NCI-H446 treated with DMSO at 0.1 percent for 48 hours (cell line): ENCODE data around the gene CERS6.

ENCODE experiments used
- DNase-seq: peaks from one replicate; lab custom pipeline; 2025; lab: John Stamatoyannopoulos, UW

CERS6 gene

DNA sequence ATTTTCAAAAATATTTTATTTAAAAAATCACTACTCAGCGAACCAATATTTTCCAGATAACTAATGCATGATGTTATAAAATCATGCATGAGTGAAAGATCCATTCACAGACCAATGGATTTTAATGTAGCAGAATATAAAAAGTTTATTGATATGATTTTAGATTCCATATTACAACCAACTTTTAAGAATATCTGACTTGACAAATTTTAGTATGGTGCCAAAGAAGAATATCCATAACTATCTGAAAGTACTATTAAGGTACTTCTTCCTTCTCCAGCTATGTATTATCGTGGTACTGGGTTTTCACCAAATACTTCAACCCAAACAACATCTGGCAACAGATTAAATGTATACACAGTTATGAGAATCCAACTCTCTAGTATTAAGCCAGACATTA is 246.5 kb downstream of the CERS6 start:
- DNase-seq, result no peak

DNA sequence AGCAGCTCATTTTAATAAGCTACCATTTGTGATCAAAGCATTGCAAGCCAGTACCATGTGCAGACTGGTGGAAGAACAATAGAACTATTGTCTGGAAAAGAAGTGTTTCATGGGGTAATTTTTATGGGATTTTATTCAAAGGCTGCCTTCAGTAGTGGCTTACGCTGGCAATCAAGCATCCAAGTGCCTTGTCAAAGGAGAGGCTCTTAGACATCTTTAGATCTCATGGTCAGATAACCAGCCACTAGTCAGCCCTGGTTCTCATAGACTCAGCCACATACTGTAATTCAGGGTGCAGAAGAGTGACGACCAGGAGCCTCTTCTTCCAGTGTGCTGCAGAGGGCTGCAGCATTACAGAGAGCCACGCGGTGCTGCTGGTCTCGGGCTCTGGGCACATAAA is 247.9 kb downstream of the CERS6 start:
- no peak for DNase-seq

DNA sequence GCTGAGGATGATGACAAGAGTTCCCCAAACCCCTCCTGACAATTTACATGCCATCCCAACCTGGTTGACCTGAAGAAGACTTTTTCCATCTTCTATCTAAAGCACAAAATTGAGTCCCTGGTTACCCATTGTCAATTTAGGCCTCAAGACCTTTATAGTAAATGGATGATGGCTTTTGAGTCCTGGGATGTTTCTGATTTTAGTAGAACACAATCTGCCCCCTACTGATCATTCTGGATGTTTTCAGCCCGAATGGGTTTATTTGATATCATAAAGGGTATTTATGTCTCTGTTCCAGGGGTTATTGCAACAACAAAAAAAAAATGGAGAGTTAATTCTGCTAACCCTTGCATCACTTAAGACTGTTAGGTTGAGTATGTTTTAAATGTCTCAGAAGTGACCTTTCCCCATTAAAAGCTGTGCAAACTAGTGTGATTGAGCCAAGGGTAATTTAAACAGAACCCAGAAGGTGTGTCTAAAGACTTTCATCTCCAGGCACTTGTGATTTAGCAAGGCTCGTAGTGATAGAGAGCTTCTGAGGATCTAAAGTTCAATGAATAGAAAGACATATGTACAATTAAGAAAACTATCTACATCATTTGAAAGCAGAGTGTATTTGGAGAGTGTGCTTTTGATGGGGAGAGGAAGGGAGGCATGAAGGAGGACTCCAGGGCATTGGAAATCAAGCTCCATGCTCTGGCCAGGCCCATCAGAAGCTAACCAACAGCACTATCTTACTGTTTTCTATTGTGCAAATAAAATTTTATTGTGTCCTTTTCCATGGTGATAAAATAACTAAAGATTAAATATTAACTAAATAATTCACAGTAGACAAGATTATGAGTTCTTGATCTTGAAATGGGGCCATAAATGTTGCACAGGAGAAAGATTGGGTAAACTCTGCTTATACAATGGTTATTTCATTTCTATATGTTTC is 249.7 kb downstream of the CERS6 start:
- no peak for DNase-seq

DNA sequence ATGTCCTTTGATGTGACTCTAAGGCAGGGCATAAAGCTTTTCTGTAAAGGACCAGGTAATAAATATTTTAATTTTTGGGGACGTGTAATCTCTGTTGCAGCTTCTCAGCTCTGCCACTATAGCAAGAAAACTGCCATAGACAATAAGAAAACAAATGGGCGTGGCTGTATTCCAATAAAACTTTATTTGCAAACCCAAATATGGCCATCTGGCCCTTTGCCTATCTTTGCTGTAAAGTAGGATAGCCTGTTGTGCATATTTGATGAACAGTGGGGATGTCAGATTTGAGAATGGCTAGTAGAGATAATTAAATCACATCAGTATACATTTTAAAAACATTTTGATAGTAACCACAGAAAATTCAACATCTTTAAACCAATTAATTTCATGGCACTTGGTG is 250.7 kb downstream of the CERS6 start:
- DNase-seq, result no peak

DNA sequence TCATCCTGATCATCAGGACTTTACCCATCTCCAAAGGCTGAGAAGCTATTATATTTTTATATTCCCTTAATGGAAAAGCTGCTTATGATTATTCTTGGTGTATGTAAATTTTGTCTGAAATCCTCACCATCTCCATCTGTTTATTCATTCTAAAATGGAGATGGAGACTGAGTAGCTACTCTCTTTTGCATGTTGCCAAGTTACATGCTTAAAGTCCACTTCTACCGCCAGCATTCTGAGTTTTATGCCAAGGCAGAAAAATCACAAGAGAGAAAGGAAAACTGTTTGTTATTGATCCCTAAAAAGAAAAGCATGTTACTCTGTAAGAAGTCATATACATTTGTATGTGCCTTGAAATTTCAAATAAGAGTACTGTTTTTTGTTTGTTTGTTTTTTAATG is 252.0 kb downstream of the CERS6 start:
- DNase-seq, result no peak

DNA sequence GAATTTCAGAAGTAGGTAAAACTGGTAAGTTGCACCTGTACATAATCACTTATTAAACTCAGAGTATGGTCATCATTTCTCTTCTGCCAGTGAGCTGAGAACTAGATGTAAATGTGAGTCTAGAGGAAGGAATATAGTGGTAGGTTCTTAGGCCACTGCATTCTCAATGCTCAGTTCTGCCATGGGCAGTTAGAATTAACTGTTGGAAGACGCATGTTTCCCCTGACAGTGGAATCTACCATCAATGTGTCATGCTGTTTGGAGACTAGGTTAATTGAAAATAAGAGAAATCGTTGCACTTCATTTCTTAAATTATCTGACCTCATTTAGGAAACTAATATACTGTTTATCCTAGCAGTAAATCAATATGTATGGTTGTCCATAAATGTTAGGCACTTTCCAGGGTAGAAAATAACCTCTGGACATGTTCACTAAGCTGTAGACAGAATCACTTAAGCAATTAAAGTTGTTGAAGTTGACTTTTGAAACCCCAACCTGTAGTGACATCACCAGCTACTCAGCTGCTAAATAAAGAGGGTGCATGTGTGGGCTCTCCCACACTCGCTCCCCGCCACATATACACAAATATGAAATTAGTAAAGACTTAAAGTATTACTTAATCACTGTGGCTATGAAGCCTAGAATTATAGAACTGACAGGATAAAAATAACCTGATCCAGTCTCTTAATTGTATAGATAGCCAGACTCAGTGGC is 254.8 kb downstream of the CERS6 start:
- no peak for DNase-seq

DNA sequence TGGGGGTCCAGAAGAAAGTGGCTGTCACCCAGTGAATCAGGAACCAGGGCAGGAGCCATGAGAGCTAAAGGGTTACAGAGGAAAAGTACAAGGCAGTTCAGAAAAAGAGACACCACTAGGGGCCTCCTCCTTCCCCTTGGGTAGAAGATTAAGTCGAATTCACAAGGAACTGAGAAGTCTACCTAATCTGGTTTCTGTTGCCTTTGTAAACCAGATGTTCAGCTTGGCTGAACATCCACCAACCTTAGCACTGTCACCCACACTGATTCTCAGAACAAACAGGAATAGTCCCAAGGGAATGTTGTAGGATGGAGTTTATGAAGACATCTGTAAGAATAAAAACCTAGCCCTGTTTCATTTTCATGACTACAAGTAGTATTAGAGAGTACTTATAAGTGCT is 256.0 kb downstream of the CERS6 start:
- no peak for DNase-seq

DNA sequence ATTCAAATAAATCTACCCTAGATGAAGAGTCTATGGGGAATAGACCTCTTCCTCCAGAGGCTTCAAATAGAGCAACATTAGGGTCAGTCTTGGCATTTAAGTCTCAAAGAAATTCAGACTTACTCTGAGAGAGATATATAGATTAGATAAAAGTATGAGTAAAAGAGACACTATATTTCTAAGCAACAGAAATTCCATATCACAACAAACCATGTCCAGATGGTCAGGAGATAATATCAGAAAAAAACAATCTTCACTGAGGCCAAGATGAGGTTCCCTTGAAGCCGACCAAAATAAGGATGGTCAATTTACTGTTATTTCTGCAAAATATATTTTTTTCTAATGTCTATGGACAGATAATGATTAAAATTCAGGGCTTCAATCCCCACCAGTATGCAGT is 257.3 kb downstream of the CERS6 start:
- no peak for DNase-seq

DNA sequence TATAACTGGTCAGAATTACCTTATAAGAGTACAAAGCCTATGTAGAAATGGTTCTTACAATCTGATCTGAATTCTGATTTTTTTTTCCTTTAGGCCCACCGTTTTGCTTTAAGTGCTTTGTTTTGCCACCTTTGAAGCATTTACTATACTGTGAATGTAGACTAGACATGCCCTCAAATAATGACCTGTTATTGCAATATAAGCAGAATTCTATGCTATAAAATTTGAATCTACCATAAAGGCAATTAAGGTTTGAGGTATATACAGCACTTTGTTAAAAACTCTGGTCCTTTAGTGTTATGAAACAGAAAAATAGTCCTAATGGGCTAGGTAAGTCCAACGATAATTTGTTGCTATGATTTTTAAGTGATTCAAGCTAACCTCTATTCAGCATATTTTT is 259.8 kb downstream of the CERS6 start:
- no peak for DNase-seq

DNA sequence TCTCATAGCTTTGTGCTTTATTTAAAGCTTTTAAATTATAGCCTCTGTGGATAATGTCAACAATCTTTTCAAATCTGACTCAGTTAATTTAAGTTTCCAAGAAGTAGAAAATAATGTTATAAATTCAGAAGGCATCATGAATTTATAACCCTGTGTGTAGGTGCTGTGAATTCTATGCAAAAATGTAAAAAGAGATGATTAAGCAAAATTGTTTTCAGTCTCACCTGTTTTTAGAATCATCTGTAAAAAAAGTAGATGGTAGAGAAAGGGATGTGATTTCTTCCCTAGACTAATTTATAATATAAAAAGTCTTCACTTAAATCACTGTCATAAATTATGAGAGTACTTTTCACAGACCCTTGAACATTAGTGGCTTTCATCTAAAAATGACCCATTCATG is 260.8 kb downstream of the CERS6 start:
- DNase-seq, result no peak

DNA sequence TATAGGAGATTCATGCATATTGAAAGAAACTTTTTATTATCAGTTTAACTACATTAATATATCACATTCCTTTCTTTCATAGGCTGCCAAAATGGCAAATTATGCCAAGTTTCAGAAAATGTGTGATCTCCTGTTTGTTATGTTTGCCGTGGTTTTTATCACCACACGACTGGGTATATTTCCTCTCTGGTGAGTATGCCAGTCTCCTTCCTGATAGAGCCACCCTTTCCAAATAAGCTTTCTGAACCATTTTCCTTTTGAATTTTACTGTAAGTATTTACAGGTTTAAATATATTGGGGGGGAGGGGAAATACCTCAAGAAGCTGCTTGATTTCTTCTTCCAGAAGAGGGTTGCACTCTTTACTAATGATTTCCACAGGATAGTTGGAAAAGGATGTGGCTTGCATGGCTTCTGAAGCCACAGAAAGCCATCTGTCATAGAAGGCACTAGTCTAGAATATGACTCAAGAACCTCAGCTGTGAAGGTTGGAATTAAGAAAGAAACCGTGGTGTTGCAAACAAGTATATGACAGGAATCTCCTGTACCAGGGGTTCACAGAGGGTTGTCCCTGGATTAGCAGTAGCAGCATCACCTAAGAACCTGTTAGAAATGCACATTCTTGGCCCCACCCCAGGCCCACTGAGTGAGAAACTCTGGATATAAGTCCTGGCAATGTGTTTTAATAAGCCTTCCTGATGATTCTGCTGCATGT is 261.9 kb downstream of the CERS6 start:
- no peak for DNase-seq

DNA sequence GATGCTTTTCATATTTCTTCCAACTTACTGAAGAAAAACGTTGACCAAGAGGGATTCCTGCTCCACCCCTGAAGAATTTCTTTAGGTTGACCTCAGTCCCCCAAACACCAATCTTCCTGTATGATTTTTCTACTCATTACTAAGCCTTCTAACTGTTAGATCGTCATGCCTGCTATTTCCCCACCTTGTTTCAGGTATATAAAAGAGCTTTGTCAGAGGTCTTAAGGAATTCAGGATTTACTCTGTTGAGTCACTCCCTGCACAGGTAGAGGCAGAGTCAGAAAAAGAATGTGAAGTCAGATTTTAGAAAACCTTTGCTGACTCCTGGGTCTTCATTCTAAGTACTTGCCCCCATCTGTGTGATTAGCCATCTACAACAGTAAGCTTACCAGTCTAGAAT is 262.6 kb downstream of the CERS6 start:
- no peak for DNase-seq

DNA sequence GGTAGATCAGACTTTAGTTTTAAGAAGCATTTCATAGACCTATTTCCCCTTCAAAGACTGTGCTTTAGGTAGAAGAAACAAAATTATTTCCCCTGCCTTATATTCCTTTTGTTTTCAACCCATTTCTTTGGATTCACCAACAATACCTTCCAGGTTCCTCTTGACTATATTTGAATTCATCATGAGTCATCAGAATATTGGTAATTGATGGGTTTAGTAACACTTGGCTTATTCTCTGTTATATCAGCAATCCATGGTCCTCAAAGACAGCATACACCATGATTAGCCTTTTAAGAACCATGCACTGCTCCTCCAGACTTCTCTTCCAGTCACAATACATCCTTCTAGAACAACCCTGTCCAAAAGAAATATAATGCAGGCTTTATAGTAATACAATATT is 263.4 kb downstream of the CERS6 start:
- DNase-seq, result no peak

DNA sequence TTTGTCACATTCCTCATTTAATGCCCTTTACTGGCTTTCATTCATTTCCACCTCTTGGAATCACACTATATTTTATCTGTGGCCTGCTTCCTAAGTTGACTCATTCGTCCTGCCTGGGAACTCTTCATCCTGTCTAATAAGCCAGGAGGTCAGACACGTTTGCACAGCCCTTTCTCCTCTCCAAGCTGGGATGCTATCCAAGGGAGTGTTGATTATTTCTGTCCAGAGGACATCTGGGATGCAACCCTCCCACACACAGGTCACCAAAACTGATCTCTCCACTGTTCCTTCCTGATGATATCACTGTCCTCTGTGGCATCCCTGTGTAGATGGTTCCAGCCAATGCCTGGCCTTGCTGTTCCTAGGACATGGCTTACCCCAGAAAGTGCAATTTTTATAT is 266.5 kb downstream of the CERS6 start:
- DNase-seq, result no peak

DNA sequence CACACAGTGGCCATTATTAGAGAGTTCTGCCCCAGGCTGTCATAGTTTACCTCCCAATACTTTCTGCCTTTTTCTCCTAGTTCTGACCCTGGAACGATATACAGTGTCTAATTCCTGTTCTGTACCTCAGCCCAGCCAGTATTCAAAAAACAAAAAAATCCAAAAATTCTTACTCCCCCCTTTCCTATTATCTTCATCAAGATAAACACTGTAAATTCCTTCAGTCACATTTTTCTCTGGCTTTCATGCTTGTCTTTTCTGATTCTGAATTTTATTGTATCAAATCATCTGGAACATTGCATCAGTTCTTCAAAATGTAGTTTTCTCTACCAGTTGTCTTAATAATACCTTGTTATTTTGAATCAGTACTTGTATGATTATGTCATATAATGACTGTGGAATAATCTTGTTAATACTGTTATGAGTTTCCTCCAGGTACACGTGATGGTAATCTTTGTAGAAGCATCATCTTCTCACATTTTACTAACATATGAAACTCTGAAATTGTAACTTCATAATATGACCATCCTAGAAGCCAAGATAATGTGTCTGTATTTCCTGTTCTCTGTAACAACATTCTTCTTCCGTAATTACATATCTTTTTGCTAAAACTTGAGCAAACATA is 267.3 kb downstream of the CERS6 start:
- no peak for DNase-seq

DNA sequence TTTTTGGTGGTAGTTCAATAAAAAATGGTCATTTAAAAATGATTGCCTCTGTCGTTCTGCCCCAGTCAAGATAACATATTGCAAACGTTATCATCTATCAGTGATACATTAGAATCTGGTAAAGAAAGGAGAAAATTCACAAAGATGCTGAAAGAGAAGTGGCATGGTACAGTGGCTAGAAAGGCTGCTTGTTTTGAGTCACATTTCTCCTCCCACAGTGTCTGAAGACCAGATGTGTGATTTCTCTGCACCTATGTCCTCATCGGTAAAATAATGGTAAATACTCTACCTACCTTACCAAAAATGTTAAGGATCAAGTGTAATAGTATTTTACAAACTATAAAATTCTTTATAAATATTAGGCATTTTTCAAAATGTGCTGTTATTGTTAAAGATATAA is 270.3 kb downstream of the CERS6 start:
- DNase-seq, result no peak

DNA sequence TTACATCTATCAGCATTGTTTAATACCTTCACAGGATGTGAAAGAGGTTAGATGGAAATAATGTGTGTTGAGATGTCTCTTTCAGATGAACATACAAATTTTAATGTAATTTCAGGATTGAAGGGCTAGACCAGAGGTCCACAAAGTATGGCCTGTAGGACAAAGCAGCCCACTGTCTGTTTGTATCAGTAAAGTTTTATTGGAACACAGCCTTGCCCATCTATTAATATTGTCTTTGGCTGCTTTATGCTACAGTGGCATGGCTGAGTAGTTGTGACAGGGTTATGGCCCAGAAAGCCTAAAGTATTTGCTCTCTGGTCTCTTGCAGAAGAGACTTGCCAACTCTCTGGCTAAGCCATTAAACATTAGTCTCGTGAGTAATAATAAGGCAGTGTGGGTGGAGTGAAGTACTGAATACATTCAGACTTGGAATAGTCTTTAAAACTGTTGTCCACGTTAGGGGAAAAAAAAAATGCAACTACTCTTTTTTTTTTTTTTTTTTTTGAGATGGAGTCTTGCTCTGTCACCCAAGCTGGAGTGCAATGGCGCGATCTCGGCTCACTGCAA is 271.9 kb downstream of the CERS6 start:
- DNase-seq, result no peak

DNA sequence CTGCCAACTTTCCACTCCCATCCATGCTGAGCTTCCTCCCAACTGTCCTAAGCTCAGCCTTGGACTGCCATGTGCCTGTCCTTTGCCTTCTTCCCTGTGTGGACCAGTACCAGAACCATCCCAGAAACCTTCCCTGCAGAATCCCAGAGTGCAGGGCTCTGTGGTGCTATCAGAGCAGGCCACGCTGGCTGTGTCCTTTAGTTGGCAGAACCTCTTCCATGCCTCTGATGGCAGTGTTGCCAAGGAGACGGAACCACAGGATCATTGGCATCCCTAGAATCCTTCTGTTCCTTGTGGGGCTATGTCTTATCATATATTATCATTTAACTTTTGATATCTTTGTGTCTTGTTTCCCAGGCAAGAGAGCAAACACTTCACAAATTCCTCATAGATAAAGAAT is 273.4 kb downstream of the CERS6 start:
- no peak for DNase-seq

DNA sequence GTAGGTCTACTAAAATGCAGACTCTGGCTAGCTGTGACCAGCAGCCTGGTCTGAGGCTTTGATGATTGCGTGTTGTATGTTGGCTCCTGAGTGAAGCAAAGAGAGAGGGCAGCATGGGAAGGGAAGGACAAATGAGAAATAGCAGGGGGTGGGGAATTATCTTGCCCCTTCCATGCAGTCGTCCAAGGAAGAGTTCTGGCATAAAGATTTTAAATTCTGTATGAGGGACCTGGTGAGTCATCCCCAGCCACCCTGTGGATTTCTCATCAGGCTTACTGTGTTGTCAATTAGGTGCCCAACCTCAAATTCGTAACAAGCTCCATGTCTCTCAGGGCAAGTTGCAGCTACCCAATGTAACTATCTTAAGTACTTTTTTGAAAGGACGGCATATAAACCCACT is 274.3 kb downstream of the CERS6 start:
- peak; percentile 22 for DNase-seq

DNA sequence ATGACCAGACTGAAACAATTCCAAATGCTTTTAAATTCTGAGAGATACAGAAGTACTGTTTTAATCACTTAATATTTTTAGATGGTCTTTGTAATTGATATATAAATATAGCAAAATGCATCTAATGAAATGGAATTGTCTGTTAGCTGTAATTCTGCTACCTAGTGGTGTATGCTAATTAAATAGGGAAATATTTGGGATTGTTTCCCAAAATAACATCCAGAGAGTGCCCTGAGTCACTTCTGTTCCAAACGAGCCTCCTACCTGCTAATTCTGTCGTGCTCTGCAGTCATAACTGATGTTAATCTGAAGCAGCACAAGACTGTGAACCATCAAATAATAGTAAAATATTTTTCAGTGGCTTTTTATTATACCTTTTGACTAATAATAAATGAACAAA is 274.9 kb downstream of the CERS6 start:
- DNase-seq, result no peak

DNA sequence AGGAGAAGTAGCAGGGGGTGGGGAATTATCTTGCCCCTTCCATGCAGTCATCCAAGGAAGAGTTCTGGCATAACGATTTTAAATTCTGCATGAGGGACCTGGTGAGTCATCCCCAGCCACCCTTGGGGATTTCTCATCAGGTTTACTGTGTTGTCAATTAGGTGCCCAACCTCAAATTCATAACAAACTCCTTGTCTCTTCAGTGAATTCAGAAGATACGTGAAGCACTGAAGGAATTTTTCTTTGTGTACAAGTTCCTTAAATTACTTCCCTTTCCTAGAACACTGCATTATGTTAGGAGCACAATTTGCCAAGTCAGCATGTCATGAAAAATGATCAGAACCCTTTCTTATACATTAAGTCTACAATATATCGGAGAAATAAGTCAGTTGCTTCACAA is 275.5 kb downstream of the CERS6 start:
- DNase-seq, result no peak

DNA sequence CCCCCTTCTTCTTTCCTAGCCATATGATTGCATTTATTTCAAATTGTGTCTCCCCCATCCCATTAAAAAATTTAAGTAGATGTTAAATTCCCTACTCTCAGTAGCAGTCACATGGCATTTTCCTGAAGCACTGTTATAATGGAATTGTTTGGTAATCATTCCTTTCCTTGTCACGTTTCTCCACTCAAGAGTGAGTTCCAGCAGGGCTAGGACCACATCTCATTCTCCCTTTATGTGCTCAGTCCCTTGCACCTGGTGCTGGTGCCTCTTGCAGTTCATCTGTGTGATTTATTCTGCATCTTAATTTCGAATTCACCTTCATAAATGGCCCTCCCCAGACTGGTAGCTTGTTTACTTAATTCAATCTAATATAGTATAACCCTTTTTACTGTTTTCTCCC is 276.0 kb downstream of the CERS6 start:
- DNase-seq, result no peak
